Endodermal cell (in vitro differentiated cells): ENCODE data around the gene ESR1. TPM values are rescaled to one million over a fixed set of nuclear protein-coding genes. Genes with fewer than 3 reads are reported as not detected.

Experiments used
- DNase-seq: peaks from one replicate; pipeline ENCODE4 v3.0.0-alpha.2; 2017
- H3K27ac ChIP-seq: 2 replicates; pipeline ENCODE4 v1.5.1; 2013; ENCODE audit warnings: mild to moderate bottlenecking, low read depth, low read length, moderate library complexity
- H3K27me3 ChIP-seq: 2 replicates; pipeline ENCODE4 v1.6.1; 2013; ENCODE audit warnings: mild to moderate bottlenecking, low read length, moderate library complexity; ENCODE audit not compliant: insufficient read depth, control insufficient read depth, poor library complexity, severe bottlenecking
- H3K36me3 ChIP-seq: 2 replicates; pipeline ENCODE4 v1.7.0; 2013; ENCODE audit warnings: mild to moderate bottlenecking, low read length, moderate library complexity; ENCODE audit not compliant: control insufficient read depth, insufficient read depth
- H3K4me1 ChIP-seq: one replicate; pipeline ENCODE4 v1.7.0; 2013; ENCODE audit warnings: low read length; ENCODE audit not compliant: control insufficient read depth, insufficient read depth
- H3K4me3 ChIP-seq: 2 replicates; pipeline ENCODE4 v1.5.1; 2013; ENCODE audit warnings: mild to moderate bottlenecking, low read length, moderate library complexity
- H3K9ac ChIP-seq: 2 replicates; pipeline ENCODE4 v1.6.1; 2013; ENCODE audit warnings: mild to moderate bottlenecking, low read length, moderate library complexity; ENCODE audit not compliant: poor library complexity, severe bottlenecking; ENCODE audit errors: extremely low read depth
- H3K9me3 ChIP-seq: 2 replicates; pipeline ENCODE4 v1.6.1; 2013; ENCODE audit warnings: mild to moderate bottlenecking, low read length, moderate library complexity; ENCODE audit not compliant: control insufficient read depth
- H3K27ac Mint-ChIP-seq: 2 replicates; pipeline ENCODE4 v1.8.0; 2020; ENCODE audit warnings: mixed read lengths
- H3K27me3 Mint-ChIP-seq: 2 replicates; pipeline ENCODE4 v1.8.0; 2021; ENCODE audit warnings: mild to moderate bottlenecking, mixed read lengths; ENCODE audit not compliant: insufficient read depth
- H3K36me3 Mint-ChIP-seq: 2 replicates; pipeline ENCODE4 v1.8.0; 2020; ENCODE audit warnings: low read depth, mixed read lengths
- H3K4me1 Mint-ChIP-seq: 2 replicates; pipeline ENCODE4 v1.8.0; 2020; ENCODE audit warnings: mixed read lengths
- H3K4me3 Mint-ChIP-seq: 2 replicates; pipeline ENCODE4 v1.8.0; 2020; ENCODE audit warnings: mild to moderate bottlenecking, moderate library complexity, mixed read lengths
- H3K9me3 Mint-ChIP-seq: 2 replicates; pipeline ENCODE4 v1.8.0; 2020; ENCODE audit warnings: mild to moderate bottlenecking, mixed read lengths
- CTCF ChIP-seq: fragments of 200-600 bp; sonication (generic); conservative IDR thresholded peaks from 2 replicates; pipeline ENCODE4 v1.5.0; 2021; ENCODE audit warnings: antibody characterized with exemption, mild to moderate bottlenecking
- WGBS, 2 experiments: methylation state at CpG; one replicate each; pipeline versions ENCODE4 v1.1.5 to v1.1.7; 2013; ENCODE audit warnings: missing lambda C conversion rate in 2 of 2, mixed read lengths in 1 of 2; ENCODE audit not compliant: insufficient coverage in 1 of 2, insufficient read length in 1 of 2; 5-methylcytosine and 5-hydroxymethylcytosine counted together
- total RNA-seq, 2 donors: library from RNA; stranded (reverse); fragmentation: NEBNext Ultra II Directional in 1 of 2; extraction: Animal tissue kit (Norgen Biotek cat#: 25700) in 1 of 2; gene quantifications; 2 replicates in 1 of 2; 3 replicates in 1 of 2; pipeline ENCODE4 v1.2.1, GENCODE V29; 2021

Gene ESR1
- total RNA-seq, 2 donors from 2014 or later, result not detected

GRCh38 chr6:151900256-151900655, 92.8 kb downstream of the ESR1 start:
- Histone ChIP-seq H3K27me3 (no peaks in the 10 kb centered on the region), H3K9me3 (peaks cover 26% of the 10 kb centered on the region), H3K9ac (no peak overlapping the region), H3K27ac (no peak overlapping the region), H3K36me3 (no peaks in the 10 kb centered on the region), H3K4me3 (no peak overlapping the region), H3K4me1 (no peaks in the 10 kb centered on the region)
- peaks cover 39% of the 10 kb centered on the region for H3K9me3 Mint-ChIP-seq
- WGBS, 2 experiments, result 86 to 91% methylated on average over 1 to 2 of the region's 2 CpGs
- no peak for TF ChIP-seq CTCF
- H3K27ac Mint-ChIP-seq, result peak overlapping the region; percentile 55
- peaks cover 13% of the 10 kb centered on the region for H3K27me3 Mint-ChIP-seq
- H3K4me3 Mint-ChIP-seq, result no peak overlapping the region
- no peak for DNase-seq
- H3K36me3 Mint-ChIP-seq, result peaks cover 7% of the 10 kb centered on the region
- peaks cover 9% of the 10 kb centered on the region for H3K4me1 Mint-ChIP-seq

- peak; percentile 46 for DNase-seq
- Histone ChIP-seq H3K27me3 (no peaks in the 10 kb centered on the region), H3K9ac (no peak overlapping the region), H3K4me3 (no peak overlapping the region), H3K27ac (no peak overlapping the region), H3K9me3 (peaks cover 19% of the 10 kb centered on the region), H3K4me1 (no peaks in the 10 kb centered on the region), H3K36me3 (no peaks in the 10 kb centered on the region)
- Mint-ChIP-seq H3K27me3 (peaks cover 5% of the 10 kb centered on the region), H3K4me1 (peaks cover 9% of the 10 kb centered on the region), H3K4me3 (no peak overlapping the region), H3K9me3 (peaks cover 39% of the 10 kb centered on the region), H3K27ac (no peak overlapping the region), H3K36me3 (peaks cover 7% of the 10 kb centered on the region)
- WGBS, 2 experiments, result 94 to 100% methylated on average over 3 to 6 of the region's 6 CpGs
- TF ChIP-seq CTCF, result no peak
Observed at GRCh38 chr6:151901009-151901411, 93.5 kb downstream of the ESR1 start.

- Histone ChIP-seq H3K36me3 (no peaks in the 10 kb centered on the region), H3K9me3 (peaks cover 6% of the 10 kb centered on the region), H3K4me1 (no peaks in the 10 kb centered on the region), H3K27me3 (no peaks in the 10 kb centered on the region), H3K4me3 (no peak overlapping the region), H3K27ac (no peak overlapping the region), H3K9ac (no peak overlapping the region)
- Mint-ChIP-seq H3K36me3 (peaks cover 7% of the 10 kb centered on the region), H3K4me1 (peaks cover 8% of the 10 kb centered on the region), H3K9me3 (peaks cover 13% of the 10 kb centered on the region), H3K4me3 (no peak overlapping the region), H3K27ac (no peak overlapping the region), H3K27me3 (peaks cover 2% of the 10 kb centered on the region)
- no peak for TF ChIP-seq CTCF
- no peak for DNase-seq
- 96 to 100% methylated on average over 2 to 4 of the region's 4 CpGs for WGBS, 2 experiments
Observed at GRCh38 chr6:151904631-151905030, 97.1 kb downstream of the ESR1 start.
